Effector memory CD4-positive, alpha-beta T cell (primary cell): ENCODE data around the gene AKAP1.

Experiments used
- DNase-seq, 3 donors: peaks; one replicate each; pipeline ENCODE4 v3.0.0-alpha.2; 2020
- H3K27ac ChIP-seq: 2 replicates; pipeline ENCODE4 v1.7.0; 2013; ENCODE audit warnings: mild to moderate bottlenecking, low read length, moderate library complexity; ENCODE audit not compliant: insufficient read depth, poor library complexity, severe bottlenecking
- H3K27me3 ChIP-seq: replicated peaks from 2 replicates; pipeline ENCODE4 v1.7.0; 2013; ENCODE audit warnings: mild to moderate bottlenecking, low read length; ENCODE audit not compliant: insufficient read depth, control insufficient read depth, poor library complexity, severe bottlenecking
- H3K36me3 ChIP-seq: 2 replicates; pipeline ENCODE4 v1.7.0; 2013; ENCODE audit warnings: mild to moderate bottlenecking, low read length, moderate library complexity; ENCODE audit not compliant: control insufficient read depth, insufficient read depth
- H3K4me1 ChIP-seq: 2 replicates; pipeline ENCODE4 v1.7.0; 2013; ENCODE audit warnings: low read length, mild to moderate bottlenecking; ENCODE audit not compliant: control insufficient read depth, insufficient read depth, poor library complexity, severe bottlenecking
- H3K4me3 ChIP-seq: 2 replicates; pipeline ENCODE4 v1.7.0; 2013; ENCODE audit warnings: low read length, low read depth, mild to moderate bottlenecking; ENCODE audit not compliant: insufficient read depth, poor library complexity, severe bottlenecking
- H3K9me3 ChIP-seq: 2 replicates; pipeline ENCODE4 v1.7.0; 2013; ENCODE audit warnings: mild to moderate bottlenecking, low read length, moderate library complexity; ENCODE audit not compliant: control insufficient read depth

Gene AKAP1

DNA sequence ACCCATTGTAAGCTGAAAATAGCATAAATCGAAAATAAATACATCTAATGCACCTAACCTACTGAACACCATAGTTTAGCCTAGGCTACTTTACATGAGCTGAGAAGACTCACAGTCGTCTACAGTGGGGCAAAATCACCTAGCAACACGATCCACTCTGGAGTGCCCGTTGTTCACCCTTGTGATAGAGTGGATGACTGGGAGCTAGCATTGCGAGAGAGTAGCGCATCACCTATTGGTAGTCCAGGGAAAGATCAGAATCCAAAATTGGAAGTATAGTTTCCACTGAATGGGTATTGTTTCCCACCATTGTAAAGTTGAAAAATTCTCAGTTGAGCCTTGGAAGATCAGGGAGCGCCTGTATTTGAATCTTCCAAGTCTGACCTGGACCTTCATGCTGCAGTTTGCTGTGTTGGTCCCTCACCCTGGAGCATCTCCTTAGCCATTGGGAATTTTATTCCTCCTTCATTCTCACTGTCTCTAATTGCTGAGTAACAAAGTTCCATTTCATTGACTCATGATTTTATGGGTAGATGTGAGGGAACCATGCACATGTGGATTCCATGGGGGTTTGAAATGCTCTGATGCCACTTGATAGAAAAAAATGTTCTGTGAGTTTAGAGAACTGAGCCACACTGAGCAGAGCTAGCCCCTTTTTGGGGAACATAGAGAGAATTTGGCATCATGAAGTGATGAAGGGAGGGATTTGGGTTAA is 19.6 kb downstream of the AKAP1 start:
- Histone ChIP-seq H3K4me3 (no peak overlapping the region), H3K27ac (no peak overlapping the region), H3K9me3 (no peaks in the 10 kb centered on the region), H3K36me3 (peaks cover 7% of the 10 kb centered on the region), H3K4me1 (no peaks in the 10 kb centered on the region), H3K27me3 (no peaks in the 10 kb centered on the region)
- DNase-seq = no peak

DNA sequence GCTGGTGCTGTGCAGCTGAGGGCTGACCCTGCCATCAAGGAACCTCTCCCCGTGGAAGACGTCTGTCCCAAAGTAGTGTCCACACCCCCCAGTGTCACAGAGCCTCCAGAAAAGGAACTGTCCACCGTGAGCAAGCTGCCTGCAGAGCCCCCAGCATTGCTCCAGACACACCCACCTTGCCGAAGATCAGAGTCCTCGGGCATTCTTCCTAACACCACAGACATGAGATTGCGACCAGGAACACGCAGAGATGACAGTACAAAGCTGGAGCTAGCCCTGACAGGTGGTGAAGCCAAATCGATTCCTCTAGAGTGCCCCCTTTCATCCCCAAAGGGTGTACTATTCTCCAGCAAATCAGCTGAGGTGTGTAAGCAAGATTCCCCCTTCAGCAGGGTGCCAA is 20.5 kb downstream of the AKAP1 start:
- H3K27me3 ChIP-seq = no peaks in the 10 kb centered on the region
- H3K4me3 ChIP-seq = no peak overlapping the region
- H3K9me3 ChIP-seq = no peaks in the 10 kb centered on the region
- H3K36me3 ChIP-seq = peaks cover 12% of the 10 kb centered on the region
- no peaks in the 10 kb centered on the region for H3K4me1 ChIP-seq
- no peak for DNase-seq
- H3K27ac ChIP-seq = no peak overlapping the region

DNA sequence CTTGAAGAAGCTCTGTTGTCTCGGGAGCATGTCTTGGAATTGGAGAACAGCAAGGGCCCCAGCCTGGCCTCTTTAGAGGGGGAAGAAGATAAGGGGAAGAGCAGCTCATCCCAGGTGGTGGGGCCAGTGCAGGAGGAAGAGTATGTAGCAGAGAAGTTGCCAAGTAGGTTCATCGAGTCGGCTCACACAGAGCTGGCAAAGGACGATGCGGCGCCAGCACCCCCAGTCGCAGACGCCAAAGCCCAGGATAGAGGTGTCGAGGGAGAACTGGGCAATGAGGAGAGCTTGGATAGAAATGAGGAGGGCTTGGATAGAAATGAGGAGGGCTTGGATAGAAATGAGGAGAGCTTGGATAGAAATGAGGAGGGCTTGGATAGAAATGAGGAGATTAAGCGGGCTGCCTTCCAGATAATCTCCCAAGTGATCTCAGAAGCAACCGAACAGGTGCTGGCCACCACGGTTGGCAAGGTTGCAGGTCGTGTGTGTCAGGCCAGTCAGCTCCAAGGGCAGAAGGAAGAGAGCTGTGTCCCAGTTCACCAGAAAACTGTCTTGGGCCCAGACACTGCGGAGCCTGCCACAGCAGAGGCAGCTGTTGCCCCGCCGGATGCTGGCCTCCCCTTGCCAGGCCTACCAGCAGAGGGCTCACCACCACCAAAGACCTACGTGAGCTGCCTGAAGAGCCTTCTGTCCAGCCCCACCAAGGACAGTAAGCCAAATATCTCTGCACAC is 21.2 kb downstream of the AKAP1 start:
- Histone ChIP-seq H3K27me3 (no peaks in the 10 kb centered on the region), H3K36me3 (peaks cover 15% of the 10 kb centered on the region), H3K4me1 (no peaks in the 10 kb centered on the region), H3K27ac (no peak overlapping the region), H3K9me3 (no peaks in the 10 kb centered on the region), H3K4me3 (no peak overlapping the region)
- no peak for DNase-seq

DNA sequence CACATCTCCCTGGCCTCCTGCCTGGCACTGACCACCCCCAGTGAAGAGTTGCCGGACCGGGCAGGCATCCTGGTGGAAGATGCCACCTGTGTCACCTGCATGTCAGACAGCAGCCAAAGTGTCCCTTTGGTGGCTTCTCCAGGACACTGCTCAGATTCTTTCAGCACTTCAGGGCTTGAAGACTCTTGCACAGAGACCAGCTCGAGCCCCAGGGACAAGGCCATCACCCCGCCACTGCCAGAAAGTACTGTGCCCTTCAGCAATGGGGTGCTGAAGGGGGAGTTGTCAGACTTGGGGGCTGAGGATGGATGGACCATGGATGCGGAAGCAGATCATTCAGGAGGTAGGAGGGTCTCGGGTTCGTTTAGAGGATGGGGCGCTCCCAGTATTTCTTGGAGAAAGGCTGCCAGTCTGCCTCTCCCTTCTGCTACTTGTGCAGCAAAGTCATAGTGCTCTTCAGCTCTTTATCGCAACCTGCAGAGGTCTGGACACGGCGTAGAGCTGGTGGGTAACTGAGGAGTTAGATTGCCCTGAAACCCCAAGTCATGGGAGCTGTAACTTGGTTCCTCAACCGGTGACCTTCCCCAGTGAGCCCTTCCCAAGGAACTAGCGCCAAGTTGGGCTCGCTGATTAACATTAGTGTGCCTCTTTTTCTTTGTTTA is 21.9 kb downstream of the AKAP1 start:
- H3K27me3 ChIP-seq = no peaks in the 10 kb centered on the region
- no peak overlapping the region for H3K4me3 ChIP-seq
- DNase-seq = no peak
- H3K4me1 ChIP-seq = no peaks in the 10 kb centered on the region
- no peaks in the 10 kb centered on the region for H3K9me3 ChIP-seq
- H3K36me3 ChIP-seq = peaks cover 17% of the 10 kb centered on the region
- H3K27ac ChIP-seq = no peak overlapping the region

DNA sequence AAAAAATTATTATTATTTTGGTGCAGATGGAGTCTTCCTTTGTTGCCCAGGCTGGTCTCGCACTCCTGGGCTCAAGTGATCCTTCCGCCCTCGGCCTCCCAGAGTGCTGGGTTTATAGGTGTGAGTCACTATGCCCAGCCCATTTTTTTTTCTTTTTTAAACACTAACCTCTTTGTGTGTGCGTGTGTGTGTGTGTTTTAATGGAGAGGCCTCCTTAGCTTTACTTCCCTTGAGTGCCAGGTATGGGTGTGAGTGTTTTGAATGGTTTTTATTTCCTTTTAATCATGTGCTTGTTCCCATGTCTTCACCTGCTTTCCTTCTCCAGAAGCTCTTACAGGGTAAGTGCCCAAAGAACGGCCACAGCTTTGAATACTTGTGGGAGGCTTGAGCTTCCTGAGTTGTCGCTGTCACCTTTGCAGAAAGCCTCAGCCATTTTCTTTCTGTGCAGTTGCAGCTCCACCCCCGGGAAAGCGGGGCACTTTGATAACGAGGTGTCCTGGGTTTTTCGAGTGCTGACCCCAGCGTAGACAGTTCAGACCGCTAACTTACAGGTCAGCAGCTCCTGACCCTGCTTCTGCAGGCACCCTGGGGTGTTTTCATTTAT is 22.6 kb downstream of the AKAP1 start:
- DNase-seq = no peak
- Histone ChIP-seq H3K36me3 (peaks cover 24% of the 10 kb centered on the region), H3K9me3 (no peaks in the 10 kb centered on the region), H3K4me1 (no peaks in the 10 kb centered on the region), H3K27ac (no peak overlapping the region), H3K4me3 (no peak overlapping the region), H3K27me3 (no peaks in the 10 kb centered on the region)

DNA sequence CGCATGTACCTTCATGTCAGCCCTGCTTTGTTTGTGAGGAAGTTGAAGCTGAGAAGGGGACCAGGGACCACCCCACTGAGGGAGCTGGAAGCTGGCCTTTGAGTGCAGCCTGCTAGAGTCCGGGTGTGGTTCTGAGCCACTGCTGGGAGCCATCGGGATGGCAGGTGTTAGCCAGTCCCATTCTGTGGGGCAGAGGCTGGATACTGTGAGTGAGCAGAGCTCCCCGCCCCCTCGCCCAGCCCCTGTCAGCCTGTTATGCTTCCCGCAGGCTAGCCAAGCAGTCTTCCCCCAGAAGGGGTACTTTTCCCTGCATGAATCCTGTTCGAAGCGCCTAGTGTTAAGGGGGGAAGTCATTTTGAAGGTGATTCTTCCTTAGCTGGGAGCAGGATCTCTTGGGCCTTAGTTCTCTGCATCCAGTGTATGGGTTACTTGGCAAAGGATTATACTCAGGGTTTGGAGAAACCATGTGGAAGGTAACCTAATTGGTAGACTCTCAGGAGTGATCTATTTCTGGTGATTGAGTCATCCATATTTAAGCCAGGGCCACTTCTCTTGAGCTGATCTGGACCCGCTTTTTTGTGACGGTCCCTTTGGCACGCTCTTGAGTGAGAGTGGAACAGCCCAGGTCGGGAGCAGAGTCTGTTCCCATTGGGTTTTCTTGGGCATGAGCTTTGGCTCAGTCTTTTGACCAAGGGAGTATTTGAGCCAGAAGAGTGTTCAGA is 23.8 kb downstream of the AKAP1 start:
- no peaks in the 10 kb centered on the region for H3K9me3 ChIP-seq
- no peak for DNase-seq

DNA sequence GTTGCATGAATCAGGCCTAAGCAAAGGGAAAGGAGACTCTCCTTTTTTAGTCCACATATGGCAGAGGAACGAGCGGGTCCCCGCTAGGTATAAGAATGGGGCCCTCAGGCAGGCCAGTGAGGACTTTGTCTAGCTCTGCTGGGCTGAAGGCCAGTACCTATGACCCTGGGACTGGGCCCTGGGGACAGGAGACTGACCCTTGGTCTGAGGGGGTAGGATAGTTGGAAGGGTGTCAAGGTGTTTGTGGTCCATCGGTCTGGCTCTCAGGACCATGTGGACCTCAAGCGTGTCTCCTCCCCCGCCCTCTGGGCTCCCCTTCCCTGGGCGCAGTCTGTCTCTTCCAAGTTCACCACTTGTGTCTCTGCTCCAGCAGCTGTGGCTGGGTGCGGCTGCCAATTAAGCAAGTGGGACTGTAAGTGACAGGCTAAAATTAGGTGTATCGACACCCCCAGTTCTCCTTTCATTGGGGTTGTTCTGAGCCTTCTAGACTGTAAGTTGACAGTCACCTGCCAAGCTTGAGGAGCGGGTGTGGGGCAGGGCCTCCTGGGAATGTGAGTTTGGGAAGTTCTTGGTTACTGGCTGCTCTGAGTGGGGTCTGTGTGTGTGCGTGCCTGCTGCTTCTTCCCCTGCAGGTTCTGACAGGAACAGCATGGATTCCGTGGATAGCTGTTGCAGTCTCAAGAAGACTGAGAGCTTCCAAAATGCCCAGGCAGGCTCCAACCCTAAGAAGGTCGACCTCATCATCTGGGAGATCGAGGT is 24.5 kb downstream of the AKAP1 start:
- no peaks in the 10 kb centered on the region for H3K4me1 ChIP-seq
- no peak overlapping the region for H3K27ac ChIP-seq
- DNase-seq = no peak
- H3K4me3 ChIP-seq = no peak overlapping the region
- H3K27me3 ChIP-seq = no peaks in the 10 kb centered on the region
- H3K36me3 ChIP-seq = peaks cover 31% of the 10 kb centered on the region
- H3K9me3 ChIP-seq = no peaks in the 10 kb centered on the region

More for the DNA sequence above, 23.8 kb downstream of the AKAP1 start:
- Histone ChIP-seq H3K4me1 (no peaks in the 10 kb centered on the region), H3K4me3 (no peak overlapping the region), H3K27ac (no peak overlapping the region), H3K27me3 (no peaks in the 10 kb centered on the region), H3K36me3 (peaks cover 31% of the 10 kb centered on the region)

DNA sequence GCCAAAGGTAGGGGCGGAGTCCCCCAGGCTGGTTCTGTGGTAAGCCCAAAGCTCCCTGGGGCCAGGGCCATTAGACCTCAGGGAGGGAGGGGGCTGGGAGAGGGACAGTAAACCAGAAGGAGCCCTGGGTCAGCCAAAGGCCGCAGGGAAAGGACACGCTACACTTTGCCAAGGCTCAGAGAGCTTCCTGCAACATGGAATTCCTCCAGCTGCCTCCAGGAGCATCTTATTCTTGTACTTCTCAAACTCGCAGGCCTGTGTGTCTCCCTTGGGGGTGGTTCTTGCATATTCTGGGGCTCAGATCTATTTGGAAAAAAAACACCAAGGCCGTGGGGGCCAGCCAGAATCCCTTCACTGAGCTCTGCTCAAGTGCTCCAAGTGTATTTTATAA is 25.1 kb downstream of the AKAP1 start:
- Histone ChIP-seq H3K27ac (no peak overlapping the region), H3K27me3 (no peaks in the 10 kb centered on the region), H3K36me3 (peaks cover 37% of the 10 kb centered on the region), H3K9me3 (no peaks in the 10 kb centered on the region), H3K4me1 (no peaks in the 10 kb centered on the region), H3K4me3 (no peak overlapping the region)
- no peak for DNase-seq

DNA sequence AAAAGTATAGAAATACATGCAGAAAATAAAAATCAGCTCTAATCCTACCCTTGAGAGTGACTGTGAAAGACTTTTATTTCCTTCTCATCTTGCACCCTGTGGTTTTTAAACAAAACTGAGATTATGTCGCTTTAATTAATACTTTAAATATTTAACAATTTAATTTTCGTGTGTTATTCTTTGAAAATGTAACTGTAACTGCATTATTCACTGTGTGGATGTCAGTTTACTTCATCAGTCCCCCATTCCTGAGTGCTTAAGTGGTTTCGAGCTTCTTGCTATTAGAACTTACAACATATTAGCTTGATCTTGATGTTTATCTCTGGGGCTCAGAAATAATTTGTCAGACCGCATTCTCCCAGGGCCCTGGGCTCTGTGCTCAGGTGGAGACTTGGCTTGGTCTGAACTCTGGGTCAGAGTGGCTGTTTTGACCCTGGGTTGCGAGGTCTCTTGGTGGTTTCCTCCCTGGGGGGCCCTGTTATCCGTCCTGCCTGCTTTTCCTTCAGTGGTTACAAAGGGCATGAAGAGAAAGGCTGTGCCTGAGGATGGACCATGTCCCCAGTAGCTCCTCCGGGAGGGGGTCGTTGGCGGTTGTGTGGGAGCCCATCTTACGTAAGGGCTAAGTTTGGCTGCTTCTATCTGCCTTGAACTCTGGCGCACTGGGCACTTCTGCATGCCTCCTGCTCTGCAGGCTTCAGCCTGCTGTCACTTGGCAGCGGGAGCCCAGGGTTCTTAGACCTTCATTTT is 25.7 kb downstream of the AKAP1 start:
- no peaks in the 10 kb centered on the region for H3K27me3 ChIP-seq
- DNase-seq = no peak
- H3K27ac ChIP-seq = no peak overlapping the region
- no peaks in the 10 kb centered on the region for H3K9me3 ChIP-seq
- H3K36me3 ChIP-seq = peaks cover 41% of the 10 kb centered on the region
- H3K4me3 ChIP-seq = no peak overlapping the region
- no peaks in the 10 kb centered on the region for H3K4me1 ChIP-seq
